Dermis microvascular lymphatic vessel endothelial cell (primary cell): ENCODE measurements around the gene FAM193B. TPM values are rescaled to one million over a fixed set of nuclear protein-coding genes. Genes with fewer than 3 reads are reported as not detected.
A peak's percentile ranks its signal among the peaks of the same experiment; 100 is the strongest.

Experiments used
- DNase-seq, 2 donors: peaks; one replicate each; pipeline versions ENCODE4 v3.0.0 to v3.0.0-alpha.2; 2010; ENCODE audit warnings: low read depth in 2 of 2
- total RNA-seq: library from RNA; depleted of rRNA; stranded (reverse); fragments of >200 nt; gene quantifications from 2 replicates; pipeline ENCODE4 v1.2.1, GENCODE V29; 2014

FAM193B gene
- total RNA-seq = 9.8 and 15.8 TPM in 2 replicates

GRCh38 chr5:177554474-177555111 lies at the start of gene FAM193B:
TSS of gene FAM193B (minus strand) at chr5:177554563. CDS start at chr5:177554458, 105 bp downstream.
- peak; percentile 66 to 91 for DNase-seq

DNA sequence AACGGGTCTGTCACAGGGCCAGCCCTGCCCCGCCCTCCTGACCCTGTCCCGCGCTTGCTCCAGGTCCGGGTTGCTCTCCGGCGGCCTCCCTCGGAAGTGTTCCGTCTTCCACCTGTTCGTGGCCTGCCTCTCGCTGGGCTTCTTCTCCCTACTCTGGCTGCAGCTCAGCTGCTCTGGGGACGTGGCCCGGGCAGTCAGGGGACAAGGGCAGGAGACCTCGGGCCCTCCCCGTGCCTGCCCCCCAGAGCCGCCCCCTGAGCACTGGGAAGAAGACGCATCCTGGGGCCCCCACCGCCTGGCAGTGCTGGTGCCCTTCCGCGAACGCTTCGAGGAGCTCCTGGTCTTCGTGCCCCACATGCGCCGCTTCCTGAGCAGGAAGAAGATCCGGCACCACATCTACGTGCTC lies 49.8 kb upstream of the FAM193B start:
- DNase-seq = no peak

DNA sequence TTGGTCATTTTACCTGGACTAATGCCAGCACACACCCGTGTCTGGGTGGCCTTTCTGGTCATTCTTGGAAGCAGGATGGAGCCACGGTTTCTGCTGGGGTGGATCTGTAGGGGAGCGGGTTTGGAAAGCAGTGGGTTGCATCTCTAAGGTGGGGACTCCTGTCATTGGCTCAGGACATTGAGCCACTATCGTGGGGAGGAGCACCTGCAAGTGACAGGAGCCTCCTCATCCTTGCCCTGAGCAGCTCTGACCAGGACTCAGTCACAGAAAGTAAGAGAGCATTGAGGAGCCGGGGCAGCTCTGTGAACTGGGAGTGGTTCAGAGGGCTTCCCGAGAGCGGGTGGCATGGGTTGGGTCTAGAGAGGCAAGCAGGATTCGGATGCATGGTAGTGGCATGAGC lies 49.3 kb upstream of the FAM193B start:
- no peak for DNase-seq

GRCh38 chr5:177602458-177602830 lies 48.1 kb upstream of the FAM193B start:
- no peak for DNase-seq

DNA sequence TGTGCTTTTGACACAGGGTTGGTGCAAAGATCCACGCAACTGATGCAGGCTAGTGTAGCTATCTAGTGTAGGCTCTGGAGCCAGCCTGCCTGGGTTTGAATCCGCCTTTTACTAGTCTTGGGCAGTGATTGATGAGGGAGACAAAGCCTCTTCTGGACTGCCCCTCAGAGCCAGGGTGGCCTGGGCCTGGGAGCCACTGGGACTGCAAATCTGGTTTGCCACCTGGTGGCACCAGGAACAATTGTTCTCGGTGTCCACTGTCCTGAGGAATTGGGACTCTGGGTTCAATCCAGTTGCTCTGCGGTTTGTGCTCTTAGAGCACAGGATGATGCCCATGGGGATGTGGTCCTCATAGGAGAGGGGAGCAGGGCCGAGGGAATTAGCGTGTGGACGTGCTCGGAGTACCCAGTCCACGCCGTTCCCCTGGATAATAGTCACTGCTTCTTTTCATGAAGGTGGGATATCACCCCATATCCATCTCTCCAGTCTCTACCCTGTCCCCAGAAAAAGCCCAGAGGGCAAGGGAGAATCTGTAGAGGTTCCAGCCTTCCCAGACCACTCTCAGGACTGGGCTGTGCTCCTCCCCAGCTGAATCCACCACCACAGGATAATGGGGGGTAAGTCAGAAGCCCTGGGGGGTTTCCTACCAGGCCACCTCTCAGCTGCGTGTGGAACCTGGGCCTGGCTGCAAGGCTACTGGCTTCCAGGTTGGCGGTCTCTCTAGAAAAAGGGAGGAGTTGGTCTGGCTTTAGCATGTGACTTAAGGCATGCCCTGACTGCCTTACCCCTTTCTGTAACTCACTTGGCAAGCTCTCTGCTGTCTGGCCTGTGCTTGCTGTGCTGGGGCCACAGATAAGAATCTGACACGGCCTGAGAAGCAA lies 47.5 kb upstream of the FAM193B start:
- DNase-seq = peak in 1 of 2 donors; percentile 17

DNA sequence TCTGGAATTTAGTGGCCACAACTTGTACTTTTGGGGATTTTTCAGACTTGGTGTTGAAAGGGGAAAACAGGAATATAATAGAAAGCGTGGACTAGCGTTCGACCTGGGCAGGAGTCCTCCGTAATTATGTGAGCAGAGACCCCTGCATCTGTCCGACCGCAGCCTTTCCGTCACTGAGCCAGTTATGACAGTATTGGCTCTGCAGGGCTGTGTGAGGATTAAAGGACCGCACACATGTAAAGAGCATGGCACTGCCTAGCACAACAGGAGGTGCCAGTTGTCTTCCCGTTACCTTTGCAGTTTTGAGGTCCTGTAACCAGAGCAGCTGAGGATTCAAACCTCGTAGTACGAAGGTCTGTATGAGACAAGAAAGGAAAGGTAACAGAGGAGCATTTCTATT lies 46.8 kb upstream of the FAM193B start:
- no peak for DNase-seq

DNA sequence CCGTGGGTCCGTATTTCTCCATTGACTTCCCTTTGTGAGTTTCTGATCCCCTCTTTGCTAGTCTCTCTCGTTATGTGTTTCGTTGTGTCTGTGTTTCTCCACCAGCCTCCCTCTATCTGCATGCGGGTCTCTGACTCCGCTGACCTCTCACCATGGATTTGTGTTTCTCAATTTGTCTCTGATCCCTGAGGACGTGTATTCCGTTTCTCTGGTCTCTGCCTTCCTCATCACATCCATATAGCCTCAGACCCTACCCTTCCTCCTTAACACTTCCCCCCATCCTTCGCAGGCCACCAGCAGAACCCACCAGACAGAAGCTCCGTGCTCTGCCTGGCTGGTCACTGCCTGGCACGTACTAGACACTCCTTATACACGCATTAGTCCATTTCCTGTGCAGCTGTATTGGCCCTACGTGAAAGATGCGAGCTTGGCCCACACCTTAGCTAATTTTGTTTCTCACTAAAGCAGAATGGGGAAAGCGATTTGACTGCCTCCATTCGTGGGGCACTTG lies 46.2 kb upstream of the FAM193B start:
- DNase-seq = peak in 1 of 2 donors; percentile 63

GRCh38 chr5:177599731-177600507 lies 45.6 kb upstream of the FAM193B start, which contains the start of gene B4GALT7:
TSS of gene B4GALT7 (plus strand) at chr5:177600132. CDS start at chr5:177600211, 79 bp downstream.
- DNase-seq = peak; percentile 33 to 85

DNA sequence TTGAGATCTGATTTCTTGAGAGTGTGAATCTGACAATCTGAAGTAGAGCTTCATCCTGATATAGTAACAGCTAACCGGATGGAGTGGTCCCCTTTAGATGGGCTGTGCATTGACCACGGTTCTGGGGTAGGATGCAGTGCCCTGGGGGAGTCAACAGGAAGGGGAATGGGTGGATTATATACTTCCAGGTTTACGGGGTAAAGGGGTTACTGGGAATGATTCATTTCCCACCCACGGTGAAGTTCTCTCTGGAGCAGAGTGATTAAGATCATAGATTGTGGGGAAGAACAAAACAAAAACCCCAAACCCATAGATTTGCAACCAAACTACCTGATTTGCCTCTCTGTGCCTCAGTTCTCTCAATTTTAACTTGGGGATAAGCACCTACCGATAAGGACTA lies 44.1 kb upstream of the FAM193B start:
- DNase-seq = peak in 1 of 2 donors; percentile 43

DNA sequence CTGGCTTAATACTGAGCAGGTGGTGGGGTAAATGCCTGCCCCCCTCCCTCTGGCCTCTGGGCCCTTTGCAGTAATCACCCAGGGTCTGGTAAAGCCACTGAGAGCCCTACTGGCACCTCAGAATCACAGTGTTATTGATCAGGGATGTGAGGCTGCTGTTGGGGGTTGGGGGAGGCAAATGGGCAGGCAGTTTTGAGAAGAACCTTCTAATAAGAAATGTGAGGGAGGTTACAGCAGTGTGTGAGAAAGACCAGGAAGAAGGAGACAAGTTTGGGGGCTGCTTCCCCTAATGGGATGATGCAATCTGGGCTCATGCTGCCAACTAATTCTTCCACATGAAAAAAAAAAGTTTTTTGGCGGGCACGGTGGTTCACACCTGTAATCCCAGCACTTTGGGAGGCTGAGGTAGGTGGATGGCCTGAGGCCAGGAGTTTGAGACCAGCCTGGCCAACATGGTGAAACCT lies 42.4 kb upstream of the FAM193B start:
- no peak for DNase-seq

DNA sequence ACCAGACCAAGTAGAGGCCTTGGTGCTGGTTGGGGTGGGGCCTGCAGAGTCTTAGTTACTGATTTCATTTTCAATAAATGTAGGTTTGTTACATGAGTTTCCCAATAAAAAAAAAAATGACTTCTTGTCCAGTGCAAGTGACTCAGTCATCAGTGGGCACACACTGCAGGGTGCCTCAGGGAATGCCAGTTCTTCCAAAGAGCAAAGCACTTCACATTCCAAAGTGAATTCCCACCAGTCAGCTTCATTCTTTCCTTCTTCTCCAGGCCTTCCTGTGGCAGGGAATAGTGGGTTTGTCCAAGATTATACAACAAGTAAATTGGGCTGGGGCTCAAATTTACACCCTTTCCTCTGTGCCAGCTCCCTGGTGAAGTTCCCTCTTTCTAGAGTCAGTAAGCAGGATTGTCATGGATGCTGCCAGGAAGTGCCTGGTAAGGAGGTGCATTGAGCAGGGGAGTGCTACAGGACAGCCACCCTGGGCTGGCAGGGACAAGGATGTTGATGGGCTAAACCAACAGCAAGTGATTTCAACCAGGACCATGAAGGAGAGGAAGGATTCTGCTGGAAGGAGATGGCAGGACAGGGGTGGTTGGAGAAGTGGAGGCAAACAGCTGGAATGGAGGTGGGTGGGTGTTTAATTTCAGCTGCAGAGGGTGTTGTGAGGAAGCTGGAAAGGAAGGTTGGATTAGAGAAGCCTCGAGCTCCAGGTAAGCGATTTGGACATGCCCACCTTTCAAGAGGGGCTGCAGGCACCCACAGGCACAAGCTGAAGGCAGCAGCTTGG lies 41.8 kb upstream of the FAM193B start:
- no peak for DNase-seq

- no peak for DNase-seq
These were observed 40.7 kb upstream of the FAM193B start for GRCh38 chr5:177595026-177595585.

DNA sequence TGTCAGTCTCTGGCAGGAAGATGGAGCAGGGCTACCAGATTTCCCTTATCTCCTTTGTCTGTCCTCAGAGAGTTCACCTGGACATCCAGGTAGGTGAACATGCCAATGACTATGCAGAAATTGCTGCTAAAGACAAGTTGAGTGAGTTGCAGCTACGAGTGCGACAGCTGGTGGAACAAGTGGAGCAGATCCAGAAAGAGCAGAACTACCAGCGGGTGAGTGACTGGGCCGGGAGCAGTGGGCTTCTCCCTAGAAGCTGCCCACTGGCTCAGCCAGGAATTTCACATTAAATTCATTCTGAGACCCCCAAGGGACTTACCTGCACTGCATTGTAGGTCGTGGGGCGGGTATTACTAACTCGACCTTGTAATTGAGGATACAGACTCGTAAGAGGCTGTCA lies 39.7 kb upstream of the FAM193B start:
- DNase-seq = no peak

DNA sequence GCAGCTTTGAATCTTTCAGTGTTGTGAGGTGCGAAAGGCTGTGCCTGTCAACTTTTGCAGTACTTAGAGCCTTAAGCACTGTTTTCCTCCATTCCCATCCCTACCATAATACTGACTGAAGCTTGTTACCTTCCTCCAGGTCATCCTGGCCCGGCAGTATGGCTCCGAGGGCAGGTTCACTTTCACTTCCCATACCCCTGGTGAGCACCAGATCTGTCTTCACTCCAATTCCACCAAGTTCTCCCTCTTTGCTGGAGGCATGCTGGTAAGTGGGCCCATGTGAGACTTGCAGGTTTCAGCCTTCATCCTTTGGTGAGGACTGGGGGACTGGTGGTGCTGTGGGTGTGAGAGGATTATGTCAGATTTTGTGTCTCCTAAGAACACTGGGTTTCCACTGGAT lies 39.1 kb upstream of the FAM193B start:
- DNase-seq = no peak

DNA sequence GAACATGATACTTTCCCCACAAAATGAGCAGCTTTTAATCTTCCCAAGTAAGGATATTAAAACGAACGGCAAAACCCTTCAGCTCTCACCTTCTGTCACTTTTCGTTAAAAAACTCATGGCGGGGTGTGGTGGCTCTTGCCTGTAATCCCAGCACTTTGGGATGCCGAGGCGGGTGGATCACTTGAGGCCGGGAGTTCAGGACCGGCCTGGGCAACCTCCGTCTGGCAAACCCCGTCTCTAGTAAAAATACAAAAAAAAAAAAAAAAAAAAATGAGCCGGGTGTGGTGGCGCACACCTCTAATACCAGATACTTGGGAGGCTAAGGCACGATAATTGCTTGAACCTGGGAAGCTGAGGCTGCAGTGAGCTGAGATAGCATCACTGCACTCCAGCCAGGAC lies 38.5 kb upstream of the FAM193B start:
- DNase-seq = no peak

- DNase-seq = peak; percentile 52 to 91
These were observed 37.9 kb upstream of the FAM193B start, which contains the start of gene TMED9 for GRCh38 chr5:177592010-177592834. TSS of gene TMED9 (plus strand) at chr5:177592203. CDS start at chr5:177592215, 12 bp downstream.

- no peak for DNase-seq
These were observed 37.3 kb upstream of the FAM193B start for GRCh38 chr5:177591690-177592009.

GRCh38 chr5:177590406-177590805 lies 36.0 kb upstream of the FAM193B start:
- DNase-seq = no peak

DNA sequence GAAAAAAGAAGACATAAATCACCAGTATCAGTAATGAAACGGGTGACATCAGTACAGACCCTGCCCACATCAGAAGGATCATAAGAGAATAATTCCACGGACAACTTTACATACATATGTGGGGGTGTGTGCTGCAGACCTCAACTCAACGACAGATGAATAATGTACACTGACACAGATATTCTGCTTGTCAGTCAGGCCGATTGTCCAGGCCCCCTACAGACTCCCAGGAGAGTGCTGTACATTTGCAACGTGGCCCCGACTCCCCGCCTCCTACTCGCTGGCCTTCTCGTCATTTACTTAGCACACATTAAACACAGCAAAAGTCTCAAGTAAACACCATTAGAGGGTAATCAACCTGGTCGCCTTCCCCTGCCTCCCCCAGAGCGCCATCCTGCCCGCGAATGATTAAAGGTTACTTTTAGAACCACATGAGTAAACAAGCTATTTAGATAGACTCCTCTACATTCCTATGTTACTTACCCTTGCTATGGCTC lies 34.1 kb upstream of the FAM193B start:
- DNase-seq = no peak
